Activated CD4-positive, CD25-positive, alpha-beta regulatory T cell treated with anti-CD3 and anti-CD28 coated beads, Interleukin-2, amount 50 U/mL, for 72 hours (primary cell): Measurements from ENCODE around the gene ROR2.
A peak's percentile ranks its signal among the peaks of the same experiment; 100 is the strongest.

Source experiments
- DNase-seq: peaks from one replicate; pipeline ENCODE4 v3.0.0; 2021

The ROR2 gene

GRCh38 chr9:91710158-91710557, 239.9 kb downstream of the ROR2 start:
- DNase-seq, result no peak

- DNase-seq, result no peak
Measured at GRCh38 chr9:91705386-91705785, 244.6 kb downstream of the ROR2 start.

- DNase-seq, result no peak
Measured at GRCh38 chr9:91700475-91700874, 249.6 kb downstream of the ROR2 start.

- no peak for DNase-seq
Measured at GRCh38 chr9:91698266-91698665, 251.8 kb downstream of the ROR2 start.

- DNase-seq, result no peak
Measured at GRCh38 chr9:91697201-91697600, 252.8 kb downstream of the ROR2 start.

GRCh38 chr9:91694081-91694870, 255.8 kb downstream of the ROR2 start:
- no peak for DNase-seq

GRCh38 chr9:91693226-91693625, 256.8 kb downstream of the ROR2 start:
- no peak for DNase-seq

- no peak for DNase-seq
Measured at GRCh38 chr9:91690540-91691249, 259.3 kb downstream of the ROR2 start.

- no peak for DNase-seq
Measured at GRCh38 chr9:91689006-91689405, 261.0 kb downstream of the ROR2 start.

GRCh38 chr9:91683269-91683668, 266.8 kb downstream of the ROR2 start:
- no peak for DNase-seq

- no peak for DNase-seq
Measured at GRCh38 chr9:91682806-91683205, 267.2 kb downstream of the ROR2 start.

GRCh38 chr9:91681461-91682305, 268.3 kb downstream of the ROR2 start:
- peak; percentile 69 for DNase-seq

- no peak for DNase-seq
Measured at GRCh38 chr9:91680998-91681397, 269.0 kb downstream of the ROR2 start.

- DNase-seq, result no peak
Measured at GRCh38 chr9:91680106-91680505, 269.9 kb downstream of the ROR2 start.

- no peak for DNase-seq
Measured at GRCh38 chr9:91678807-91679580, 271.0 kb downstream of the ROR2 start.

- DNase-seq, result no peak
Measured at GRCh38 chr9:91677822-91678436, 272.1 kb downstream of the ROR2 start.

- no peak for DNase-seq
Measured at GRCh38 chr9:91677331-91677730, 272.7 kb downstream of the ROR2 start.

- no peak for DNase-seq
Measured at GRCh38 chr9:91676046-91676445, 274.0 kb downstream of the ROR2 start.

GRCh38 chr9:91664663-91665062, 285.4 kb downstream of the ROR2 start:
- DNase-seq, result no peak

GRCh38 chr9:91663858-91664257, 286.2 kb downstream of the ROR2 start:
- no peak for DNase-seq

- no peak for DNase-seq
Measured at GRCh38 chr9:91661451-91661850, 288.6 kb downstream of the ROR2 start.

GRCh38 chr9:91660521-91660920, 289.5 kb downstream of the ROR2 start:
- DNase-seq, result no peak
